Pulmonary artery endothelial cell (primary cell): ENCODE data around the gene CTIF. TPM values are rescaled to one million over a fixed set of nuclear protein-coding genes. Genes with fewer than 3 reads are reported as not detected.
"Not testable (repeated sequence)": the region's sequence is repeated elsewhere in the genome, so short reads cannot be mapped to it uniquely, and the experiment has no call there.

ENCODE experiments used
- DNase-seq: peaks from one replicate; pipeline ENCODE4 v3.0.0-alpha.2; 2011; ENCODE audit warnings: low read depth, low spot score
- total RNA-seq: library from RNA; depleted of rRNA; stranded (reverse); fragments of >200 nt; gene quantifications from 2 replicates; pipeline ENCODE4 v1.2.3, GENCODE V29; 2014

The CTIF gene
- total RNA-seq, 1 donor from 2014 or later, result 15.2 TPM

DNA sequence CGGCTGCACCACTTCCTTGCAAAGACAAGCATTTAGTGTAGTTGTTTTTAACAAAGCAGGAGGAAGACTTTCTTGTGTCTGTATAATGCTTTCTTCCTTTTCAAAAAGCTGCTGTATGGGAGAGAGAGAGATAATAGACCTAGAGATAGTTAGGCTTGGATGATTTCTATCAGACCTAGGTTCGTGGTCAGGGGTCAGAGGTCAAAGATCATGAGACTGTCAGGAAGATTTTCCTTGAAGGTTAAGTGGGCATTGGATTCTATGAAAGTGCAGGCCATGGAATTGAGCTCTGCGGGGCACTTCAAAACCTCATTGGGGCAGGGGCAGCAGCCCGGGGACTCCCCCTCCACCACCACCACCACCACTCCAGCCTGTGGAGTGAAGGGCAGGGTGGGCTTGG is 164.6 kb downstream of the CTIF start:
- no peak for DNase-seq

DNA sequence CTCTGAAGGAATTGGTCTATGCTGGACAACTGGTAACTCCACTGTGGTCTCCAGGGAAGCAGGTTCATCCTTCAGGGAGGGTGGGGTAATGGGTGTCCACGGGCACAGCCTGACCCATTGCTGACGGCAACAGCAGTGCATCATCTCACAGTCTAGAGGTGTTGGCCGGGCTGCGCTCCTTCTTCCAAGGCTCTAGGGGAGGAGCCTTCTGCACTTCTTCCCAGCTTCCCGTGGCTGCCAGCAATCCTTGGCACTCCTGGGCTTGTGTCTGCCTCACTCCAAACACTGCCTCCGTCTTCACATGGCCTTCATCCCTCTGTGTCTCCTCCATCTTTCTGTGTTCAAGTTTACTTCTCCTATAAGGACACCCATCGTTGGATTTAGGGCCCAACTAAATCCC is 166.2 kb downstream of the CTIF start:
- no peak for DNase-seq

DNA sequence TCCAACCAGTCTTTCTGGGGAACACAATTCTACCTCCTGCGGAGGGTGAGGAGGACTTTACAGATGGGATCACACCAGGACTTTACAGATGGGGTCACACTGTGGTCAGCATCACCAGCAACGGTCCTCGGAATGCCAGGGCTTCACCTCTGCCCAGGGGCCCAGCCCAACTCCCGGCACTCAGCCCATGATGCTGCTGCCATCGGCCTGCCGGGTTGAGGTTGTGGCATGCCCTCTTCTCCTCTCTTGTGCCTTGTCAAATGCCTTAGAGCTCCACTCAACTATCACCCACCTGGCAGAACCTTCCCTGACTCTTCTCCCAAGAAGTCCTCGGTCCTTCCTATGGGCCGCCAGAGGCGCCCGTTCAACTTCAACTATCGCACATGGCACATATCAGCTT is 166.7 kb downstream of the CTIF start:
- DNase-seq, result no peak

DNA sequence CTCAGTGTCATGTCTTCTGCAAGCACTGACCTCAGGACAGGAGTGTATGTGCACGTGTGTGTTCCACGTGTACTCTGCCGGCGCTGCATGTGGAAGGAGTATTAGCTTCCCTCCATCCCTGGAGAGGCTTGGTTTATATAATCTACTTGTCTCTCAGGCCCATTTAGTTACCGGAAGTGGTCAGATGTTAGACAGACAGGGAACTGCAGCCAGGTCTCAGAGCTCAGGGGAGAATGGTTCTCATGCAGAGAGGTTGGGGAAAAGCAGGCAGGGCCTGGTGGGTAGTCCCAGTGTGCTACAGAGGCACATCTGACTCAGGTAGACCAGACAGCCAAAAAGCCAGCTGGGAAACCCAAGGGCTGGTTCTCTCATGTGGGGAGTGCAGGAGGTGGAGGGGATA is 167.9 kb downstream of the CTIF start:
- no peak for DNase-seq

DNA sequence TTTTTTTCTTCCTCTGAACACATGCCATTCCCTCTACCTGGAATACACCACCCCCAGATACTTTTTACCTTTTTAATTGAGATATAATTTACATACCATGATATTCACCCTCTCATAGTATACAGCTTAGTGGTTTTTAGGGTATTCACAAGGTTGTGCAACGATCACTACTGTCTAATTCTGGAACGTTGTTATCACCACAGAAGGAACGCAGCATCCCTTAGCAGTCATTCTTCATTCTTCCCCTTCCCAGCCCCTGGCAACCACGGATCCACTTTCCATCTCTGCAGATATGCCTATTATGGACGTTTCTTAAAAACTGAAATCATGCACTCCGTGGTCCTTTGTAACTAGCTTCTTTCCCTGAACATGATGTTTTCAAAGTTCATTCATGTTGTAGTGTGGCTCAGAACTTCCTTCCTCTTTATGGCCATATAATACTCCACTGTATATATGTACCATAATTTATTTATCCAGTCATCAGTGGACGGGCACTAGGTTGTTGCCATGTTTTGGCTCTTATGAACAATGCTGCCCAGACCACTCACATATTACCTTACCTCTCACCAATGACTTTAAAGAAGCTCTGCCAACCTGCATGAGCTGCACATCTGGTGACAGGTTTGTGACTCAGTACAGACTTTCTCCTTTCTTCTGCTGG is 168.9 kb downstream of the CTIF start:
- no peak for DNase-seq

DNA sequence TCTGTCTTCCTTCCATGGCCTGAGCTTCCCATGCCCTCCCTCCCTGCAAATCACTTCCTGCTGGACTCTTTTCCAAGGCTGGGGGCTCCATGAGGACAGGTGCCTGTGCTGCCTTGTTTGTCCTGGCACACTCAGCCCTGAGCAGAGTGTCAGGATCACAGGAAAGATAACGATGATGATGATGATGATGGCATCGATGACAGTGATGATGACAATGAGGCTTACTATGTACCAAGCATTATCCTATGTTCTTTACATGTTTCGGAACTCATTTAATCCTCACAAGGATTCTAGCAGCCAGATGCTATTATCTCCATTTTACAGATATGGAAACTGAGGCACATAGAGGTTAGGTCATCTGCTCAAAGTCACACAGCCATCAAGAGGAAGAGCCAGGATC is 170.0 kb downstream of the CTIF start:
- no peak for DNase-seq

DNA sequence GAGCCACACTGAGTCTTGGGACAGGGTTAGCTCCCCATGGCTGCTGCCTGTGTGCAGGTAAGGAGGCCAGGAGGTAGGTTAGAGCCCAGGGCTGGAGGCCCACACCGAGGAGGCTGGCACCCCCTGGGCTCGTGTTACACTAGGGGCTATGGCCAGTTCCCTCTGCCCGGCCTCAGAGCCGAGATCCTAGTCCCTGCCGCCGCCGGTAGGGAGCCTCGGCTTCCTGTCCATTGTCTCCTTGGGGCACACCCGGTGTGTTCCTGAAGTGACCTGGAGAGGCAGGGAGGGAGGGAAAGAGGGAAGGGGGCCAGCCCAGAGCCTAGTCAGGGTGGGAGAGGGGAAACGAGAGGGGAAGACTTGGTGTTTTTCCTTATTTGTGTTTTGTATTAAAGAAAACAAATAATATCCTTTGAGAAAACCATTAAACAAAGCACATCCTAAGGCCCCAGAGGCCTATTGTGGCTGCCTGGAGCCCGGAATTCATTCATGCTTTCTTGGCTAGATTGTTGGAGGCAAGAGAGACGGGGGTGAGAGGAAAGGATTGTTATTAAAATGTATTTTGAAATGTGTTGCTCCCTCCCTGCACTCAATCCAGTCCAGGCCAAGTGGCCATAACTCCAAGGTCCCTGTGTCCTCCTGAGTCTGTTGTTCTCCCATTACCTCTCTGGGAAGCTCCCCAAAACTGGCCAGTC is 170.7 kb downstream of the CTIF start:
- no peak for DNase-seq

DNA sequence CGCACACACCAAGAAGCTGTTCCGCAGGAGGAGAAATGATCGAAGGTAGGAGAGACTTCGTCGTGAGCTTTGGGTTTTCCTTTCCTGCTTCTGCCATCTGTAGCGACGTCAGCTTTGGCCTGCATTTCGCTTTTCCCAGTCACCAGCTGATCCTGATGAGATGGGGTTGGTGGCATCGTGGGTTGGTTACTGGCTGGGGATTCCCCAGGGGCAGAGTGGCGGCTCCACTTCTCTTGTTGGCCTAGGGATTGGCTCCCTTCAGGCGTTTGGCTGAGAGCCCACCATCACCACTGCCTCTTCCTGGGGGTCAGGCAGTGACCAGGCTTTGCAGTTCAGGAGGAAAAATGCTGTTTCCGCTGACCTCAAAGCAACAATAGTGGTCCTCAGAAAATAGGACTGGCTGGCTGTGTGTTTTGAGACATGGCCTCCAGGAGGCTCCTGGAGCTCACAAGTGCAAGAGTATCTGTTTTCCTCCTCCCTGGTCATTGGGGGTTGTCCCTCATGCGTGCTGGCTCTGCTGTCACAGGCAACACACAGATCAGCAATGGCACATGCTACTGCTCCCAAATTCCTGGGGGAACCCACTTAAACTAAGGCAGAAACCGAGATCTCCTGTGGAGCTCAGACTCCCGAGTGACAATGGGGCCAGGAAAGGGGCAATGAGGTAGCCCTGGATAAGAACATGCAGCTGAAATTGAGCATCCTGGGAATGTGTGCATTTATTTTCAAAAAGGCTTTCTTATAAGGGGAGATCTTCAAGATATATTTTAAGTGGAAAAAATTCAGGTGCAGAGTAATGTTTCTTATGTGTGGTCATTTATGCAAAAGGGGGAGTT is 173.0 kb downstream of the CTIF start:
- no peak for DNase-seq

DNA sequence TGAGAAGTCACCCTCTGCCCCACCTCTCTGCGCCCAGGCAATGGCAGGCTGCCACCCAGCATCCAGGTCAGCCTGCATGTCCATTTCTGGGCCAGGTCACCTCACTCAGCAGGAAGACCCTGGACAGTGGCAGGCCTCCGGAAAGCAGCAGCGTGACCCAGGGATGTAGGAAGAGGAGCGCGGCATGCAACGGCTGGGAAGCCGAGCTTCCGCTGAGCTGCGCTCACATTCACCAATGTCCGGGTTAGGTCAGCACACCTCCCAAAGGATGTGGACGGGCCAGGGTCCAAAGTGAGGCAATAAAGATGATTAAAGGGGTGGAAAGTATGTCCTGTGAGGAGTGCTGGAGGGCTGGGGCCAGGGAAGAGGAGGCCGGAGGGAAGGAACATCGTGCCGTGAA is 174.5 kb downstream of the CTIF start:
- DNase-seq, result no peak

DNA sequence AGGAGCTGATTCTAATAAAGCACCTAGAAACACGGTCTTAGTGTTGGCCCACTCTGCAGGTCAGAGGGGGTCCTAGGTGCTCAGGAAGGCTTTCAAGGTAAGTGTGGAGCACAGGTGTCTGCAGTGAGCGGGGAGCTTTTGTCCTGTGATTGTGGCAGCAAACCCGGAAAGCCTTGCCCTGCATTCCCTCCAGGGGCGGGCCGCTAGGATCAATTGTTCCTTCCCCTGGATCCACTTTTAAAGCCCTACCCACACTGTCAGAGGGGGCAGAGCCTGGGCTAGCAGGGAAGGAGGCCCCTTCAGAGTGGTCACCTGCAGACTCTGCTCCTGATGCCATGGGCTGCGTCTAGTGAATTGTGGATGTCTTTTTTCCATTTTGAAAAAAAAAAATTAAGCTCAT is 176.0 kb downstream of the CTIF start:
- no peak for DNase-seq

DNA sequence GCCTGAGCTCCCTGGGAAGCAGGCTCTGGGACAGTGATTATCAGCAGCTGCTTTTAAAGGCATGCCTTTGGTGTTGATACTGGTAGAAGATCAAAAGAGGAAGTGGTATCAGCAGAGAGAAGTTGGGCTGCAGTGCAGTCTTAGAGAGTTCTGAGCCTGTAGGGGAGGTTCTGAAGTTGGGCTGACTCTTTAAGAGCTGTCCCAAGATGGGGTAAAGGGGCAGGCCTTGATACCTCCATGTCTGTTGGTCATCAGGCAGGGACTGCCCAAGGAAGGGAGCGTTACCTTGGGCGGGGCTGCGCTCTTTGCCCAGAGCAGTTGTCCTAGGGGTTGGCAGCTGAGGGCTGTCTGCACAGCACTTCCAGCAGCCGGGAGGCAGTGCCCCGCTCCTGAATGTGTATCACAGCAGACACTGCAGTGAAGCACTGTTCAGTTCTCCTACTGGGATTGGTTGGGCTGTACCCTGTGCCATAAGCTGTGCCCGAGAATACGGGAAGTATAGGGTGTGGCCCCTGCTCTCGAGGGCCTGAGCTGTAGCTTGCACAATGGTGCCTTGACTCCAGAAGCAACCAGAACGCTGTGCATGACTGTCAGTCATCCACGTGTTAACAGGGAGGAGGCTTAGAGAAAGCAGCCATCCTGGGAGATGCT is 177.0 kb downstream of the CTIF start:
- DNase-seq, result no peak

DNA sequence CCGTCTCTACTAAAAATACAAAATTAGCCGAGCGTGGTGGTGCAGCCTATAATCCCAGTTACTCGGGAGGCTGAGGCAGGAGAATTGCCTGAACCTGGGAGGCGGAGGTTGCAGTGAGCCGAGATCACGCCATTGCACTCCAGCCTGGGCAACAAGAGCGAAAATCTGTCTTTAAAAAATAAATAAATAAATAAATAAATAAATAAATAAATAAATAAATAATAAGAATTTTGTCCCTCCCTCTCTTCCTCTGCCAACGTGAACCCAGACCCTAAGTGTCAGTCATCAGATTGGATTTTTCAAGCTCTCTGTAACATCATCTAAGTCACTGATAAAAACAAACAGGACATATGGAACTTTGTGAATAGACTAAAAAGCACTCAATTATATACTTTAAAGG is 178.4 kb downstream of the CTIF start:
- DNase-seq, result not testable (repeated sequence)

DNA sequence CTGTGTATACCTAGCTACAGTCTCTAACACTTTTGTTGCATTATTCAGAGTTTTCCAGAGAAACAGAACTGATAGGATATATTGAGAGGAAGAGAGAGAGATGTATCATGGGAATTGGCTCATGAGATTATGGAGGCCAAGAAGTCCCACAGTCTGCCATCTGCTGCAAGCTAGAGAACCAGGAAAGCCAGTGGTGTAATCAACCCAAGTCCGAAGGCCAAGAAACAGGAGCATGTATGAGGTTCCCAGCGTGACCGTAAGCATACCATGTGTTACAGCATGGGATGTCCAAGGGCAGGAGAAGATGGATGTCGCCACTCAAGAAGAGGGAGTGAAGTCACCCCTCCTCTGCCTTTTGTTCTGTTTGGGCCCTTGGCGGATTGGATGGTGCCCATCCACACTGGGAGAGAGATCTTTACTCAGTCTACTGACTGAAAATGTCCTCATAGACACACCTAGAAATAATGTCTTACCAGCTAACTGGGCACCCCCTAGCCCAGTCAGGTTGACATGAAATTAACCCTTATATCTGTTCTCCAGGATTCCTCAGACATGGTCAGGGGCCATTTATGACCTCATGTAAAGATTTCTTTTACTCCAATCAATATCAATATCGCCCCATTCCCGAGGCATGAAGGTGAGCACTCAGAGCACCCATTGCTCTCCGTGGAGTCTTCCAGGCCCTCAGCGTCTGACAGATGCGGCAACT is 179.6 kb downstream of the CTIF start:
- no peak for DNase-seq

DNA sequence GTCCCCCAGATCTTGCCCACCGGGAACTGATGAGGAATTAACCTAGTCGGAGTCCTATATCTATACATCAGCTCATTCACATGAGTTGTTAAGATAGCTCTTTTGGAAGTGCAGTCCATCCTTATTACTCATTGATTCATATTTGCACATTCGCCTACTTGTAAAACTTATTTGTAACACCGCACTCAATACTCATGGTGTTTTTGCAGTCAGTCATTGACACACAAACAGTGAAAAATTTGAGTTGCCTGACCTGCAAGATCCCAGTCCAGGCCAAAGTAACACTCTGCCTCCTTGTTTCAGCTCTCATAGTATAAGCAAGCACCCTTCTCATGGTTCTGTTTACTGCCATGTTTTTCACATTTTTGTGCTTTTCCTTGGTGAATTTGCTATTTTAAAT is 180.6 kb downstream of the CTIF start:
- no peak for DNase-seq

DNA sequence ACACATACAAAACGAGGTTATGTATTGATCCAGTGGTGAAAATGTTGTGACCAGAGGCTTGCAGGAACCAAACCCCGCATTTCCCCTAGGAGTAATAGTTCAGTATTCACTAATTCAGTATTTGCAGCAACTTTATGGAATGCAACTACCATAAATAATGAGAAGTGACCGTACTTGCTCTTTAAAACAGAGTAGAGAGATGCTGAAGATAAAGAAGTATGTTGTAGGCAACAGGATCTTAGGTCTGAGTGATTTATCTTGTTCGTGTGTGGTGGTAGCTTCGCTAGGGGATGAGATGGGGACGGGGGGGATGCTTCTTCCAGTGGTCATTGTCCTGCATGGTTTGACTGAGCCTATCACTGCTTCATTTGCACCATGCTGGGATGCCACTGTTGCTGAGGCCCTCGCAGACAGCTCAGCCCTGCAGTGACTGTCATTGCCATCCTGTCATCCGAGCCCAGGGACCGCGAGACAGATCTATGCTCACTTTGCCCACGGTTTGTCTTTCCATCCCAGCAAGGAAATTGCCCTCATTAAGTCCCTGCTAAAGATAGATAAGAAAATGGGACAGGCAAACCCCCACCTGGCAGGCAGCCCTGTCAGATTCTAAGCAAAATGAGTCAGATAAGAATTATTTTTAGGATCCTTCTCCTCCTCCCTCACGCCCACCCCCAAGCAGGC is 181.3 kb downstream of the CTIF start:
- no peak for DNase-seq

DNA sequence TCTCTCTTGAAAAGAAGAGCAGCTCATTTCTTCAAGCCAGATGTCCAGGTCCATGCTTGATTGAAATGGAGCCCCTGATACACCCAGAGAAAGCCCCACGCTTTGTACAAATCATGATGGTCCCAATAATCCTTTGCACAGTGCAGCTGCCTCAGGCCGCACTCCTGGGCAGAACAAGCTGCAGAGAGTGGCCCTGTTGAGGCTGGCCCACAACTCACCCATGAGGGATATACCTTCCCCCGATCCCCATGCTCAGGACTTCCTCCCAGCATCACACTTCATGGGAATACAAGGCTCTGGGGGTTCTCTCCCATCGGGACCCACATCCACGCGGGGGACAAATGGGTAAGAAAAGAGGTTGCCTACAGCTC is 181.8 kb downstream of the CTIF start:
- no peak for DNase-seq

DNA sequence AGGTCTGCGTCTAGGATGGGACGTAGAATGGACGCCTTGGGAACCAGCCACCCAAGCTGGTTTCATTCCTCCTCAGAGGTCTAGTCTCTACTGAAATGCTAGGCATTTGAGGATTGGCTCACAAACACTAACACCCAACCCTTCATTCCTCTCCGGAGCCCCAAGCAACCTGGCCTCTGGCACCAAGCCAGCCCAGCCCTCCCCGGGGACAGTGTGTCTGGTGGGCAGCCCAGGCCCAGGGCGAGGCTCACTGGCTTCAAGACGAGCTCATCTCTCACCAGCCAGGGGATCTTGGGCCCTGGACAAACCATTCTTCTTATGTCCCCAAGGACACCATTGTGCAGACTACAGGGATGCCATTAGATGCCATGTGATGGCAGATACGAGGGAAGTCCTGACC is 182.5 kb downstream of the CTIF start:
- DNase-seq, result no peak

DNA sequence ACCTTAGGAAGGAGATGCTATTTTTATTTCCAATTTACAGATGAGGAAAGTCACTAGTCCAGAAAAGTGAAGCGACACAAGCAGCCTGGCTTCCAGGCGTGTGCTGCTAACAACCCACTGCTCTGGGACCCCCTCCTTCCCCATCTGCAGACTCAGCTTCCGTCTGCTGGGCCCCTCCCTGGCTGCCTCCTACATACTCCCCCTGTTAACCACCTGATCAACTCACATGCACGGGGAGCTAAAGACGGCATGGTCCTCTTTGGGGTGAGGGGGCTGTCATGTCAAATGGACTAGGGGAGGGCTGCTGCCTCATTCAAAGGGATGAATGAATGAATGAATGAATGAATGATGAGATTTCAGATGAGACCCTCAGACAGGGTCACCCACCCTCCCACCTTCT is 184.2 kb downstream of the CTIF start:
- no peak for DNase-seq

DNA sequence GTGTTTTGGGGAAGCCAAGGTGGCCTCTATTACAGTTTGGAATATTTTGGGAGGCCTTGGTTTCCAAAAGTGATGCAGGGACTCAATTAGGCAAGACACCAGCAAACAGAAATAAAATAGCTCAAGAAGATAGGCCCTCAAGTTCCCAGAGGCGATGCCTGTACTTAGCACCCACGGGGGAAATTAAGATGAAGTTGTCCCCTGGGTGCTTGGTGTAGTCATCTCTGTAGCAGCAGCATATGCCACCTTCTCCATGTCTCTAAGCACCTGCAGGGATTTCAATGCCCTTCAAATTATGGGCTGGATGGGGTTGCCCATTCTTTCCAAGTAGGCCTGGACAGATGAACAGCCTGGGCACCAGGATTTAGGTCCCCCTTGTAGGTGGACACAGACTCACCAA is 185.0 kb downstream of the CTIF start:
- DNase-seq, result no peak

DNA sequence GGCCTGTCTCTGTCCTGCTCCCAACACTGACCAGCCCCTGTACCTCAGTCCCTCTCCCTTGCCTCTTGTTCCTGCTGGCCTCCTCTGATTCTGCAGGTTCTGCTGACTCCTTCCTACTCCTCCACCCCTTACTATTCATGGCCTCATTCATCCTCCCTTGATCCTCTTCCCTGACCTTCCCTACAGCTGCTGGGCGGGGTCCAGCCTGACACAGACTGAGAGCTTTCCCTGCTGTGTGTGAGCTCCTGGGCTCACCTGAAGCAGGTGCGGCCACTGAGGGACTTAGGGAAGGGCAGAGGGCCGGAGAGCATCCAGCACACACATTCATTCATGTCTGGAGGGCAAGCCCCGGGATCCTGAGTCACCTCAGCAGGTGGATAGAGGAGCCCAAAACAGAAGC is 185.6 kb downstream of the CTIF start:
- DNase-seq, result no peak

DNA sequence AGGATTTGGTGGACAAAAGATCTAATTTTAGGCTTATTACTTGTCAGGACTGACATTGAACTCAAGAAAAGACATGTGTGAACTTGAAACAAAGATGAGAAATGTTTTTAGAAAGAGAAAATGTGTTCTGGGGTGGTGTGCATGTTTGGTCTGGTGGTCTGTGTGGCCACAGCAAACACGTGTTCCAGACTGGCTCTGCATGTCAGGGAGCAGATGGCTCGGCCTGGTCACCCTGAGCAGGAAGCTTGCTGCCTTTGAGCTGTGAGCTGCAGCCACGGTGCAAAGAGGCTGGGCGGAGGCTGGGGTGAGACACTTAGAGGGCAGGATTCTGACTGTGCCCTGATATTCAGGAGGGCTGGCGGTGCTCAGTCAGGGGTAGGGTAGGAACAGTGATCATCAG is 186.1 kb downstream of the CTIF start:
- no peak for DNase-seq
